Activated T-helper 17 cell treated with anti-CD3 and anti-CD28 coated beads, Interleukin-2, amount 50 U/mL, for 72 hours (primary cell): ENCODE results near the gene CCL2. TPM values are rescaled to one million over a fixed set of nuclear protein-coding genes. Genes with fewer than 3 reads are reported as not detected.

Source experiments
- ATAC-seq: fragments of 150-1000 bp; cut with Tn5 transposase; replicated peaks from 2 replicates; pipeline ENCODE4 v1.10.0; 2021; ENCODE audit warnings: mild to moderate bottlenecking, moderate library complexity
- H3K27ac Mint-ChIP-seq: one replicate; pipeline ENCODE4 v1.8.0; 2022; ENCODE audit warnings: mixed read lengths
- H3K27me3 Mint-ChIP-seq: one replicate; pipeline ENCODE4 v1.8.0; 2022; ENCODE audit warnings: mixed read lengths
- H3K36me3 Mint-ChIP-seq: one replicate; pipeline ENCODE4 v1.8.0; 2022; ENCODE audit warnings: low read depth, mild to moderate bottlenecking, mixed read lengths
- H3K4me1 Mint-ChIP-seq: one replicate; pipeline ENCODE4 v1.8.0; 2022; ENCODE audit warnings: mixed read lengths
- H3K4me3 Mint-ChIP-seq: one replicate; pipeline ENCODE4 v1.8.0; 2022; ENCODE audit warnings: mild to moderate bottlenecking, mixed read lengths
- H3K9me3 Mint-ChIP-seq: one replicate; pipeline ENCODE4 v1.8.0; 2022; ENCODE audit warnings: mixed read lengths
- total RNA-seq, 2 donors: library from RNA; stranded (reverse); gene quantifications; one replicate each; pipeline ENCODE4 v1.2.3, GENCODE V29; 2022

Gene CCL2
- total RNA-seq, 2 donors from 2014 or later, result not detected

- H3K4me1 Mint-ChIP-seq, result no peaks in the 10 kb centered on the region
- H3K27ac Mint-ChIP-seq, result no peak overlapping the region
- no peaks in the 10 kb centered on the region for H3K36me3 Mint-ChIP-seq
- ATAC-seq, result no peak
- no peak overlapping the region for H3K4me3 Mint-ChIP-seq
- no peaks in the 10 kb centered on the region for H3K9me3 Mint-ChIP-seq
- peaks cover 25% of the 10 kb centered on the region for H3K27me3 Mint-ChIP-seq
These were observed 50.5 kb downstream of the CCL2 start for GRCh38 chr17:34305606-34306005.

- Mint-ChIP-seq H3K9me3 (no peaks in the 10 kb centered on the region), H3K27me3 (peaks cover 22% of the 10 kb centered on the region), H3K27ac (no peak overlapping the region), H3K4me1 (no peaks in the 10 kb centered on the region), H3K4me3 (no peak overlapping the region), H3K36me3 (no peaks in the 10 kb centered on the region)
- ATAC-seq, result no peak
These were observed 51.4 kb downstream of the CCL2 start for GRCh38 chr17:34306466-34306865.

Other genes with a start within 250 kb of the CCL2 start
- not detected for gene CCL7, start 14.9 kb downstream of the CCL2 start, total RNA-seq
- gene CCL11, start 30.5 kb downstream of the CCL2 start, total RNA-seq, result not detected
- gene CCL8, start 64.2 kb downstream of the CCL2 start, total RNA-seq, result not detected
- gene CCL13, start 101.2 kb downstream of the CCL2 start, total RNA-seq, result not detected
- gene CCL1, start 107.9 kb downstream of the CCL2 start, total RNA-seq, result under 1 TPM in 1 of 2 donors, not detected in 1; 0.45 TPM